ENCODE results near the gene STEAP1.

GRCh38 chr7:90194911-90195809 lies 40.9 kb downstream of the STEAP1 start:
- no peak for TF ChIP-seq EZH2 (IDR thresholded peaks at IDR 0.05; ENCODE audit: borderline replicate concordance, low read length)
- no peak for TF ChIP-seq CTCF (conservative IDR thresholded peaks at IDR 0.05 in 1 of 2, IDR thresholded peaks at IDR 0.05 in 1 of 2; ENCODE audit: extremely low read depth in 1 of 2, insufficient read depth in 1 of 2, low read depth in 1 of 2, low read length in 2 of 2)
